Ectodermal cell (in vitro differentiated cells): ENCODE data around the gene TMEM30A.

ENCODE experiments used
- H3K27ac ChIP-seq: 2 replicates; pipeline ENCODE4 v1.7.0; 2013; ENCODE audit warnings: mild to moderate bottlenecking, low read depth, low read length; ENCODE audit not compliant: insufficient read depth, poor library complexity, severe bottlenecking
- H3K27me3 ChIP-seq: 2 replicates; pipeline ENCODE4 v1.7.0; 2013; ENCODE audit warnings: mild to moderate bottlenecking, low read length; ENCODE audit not compliant: insufficient read depth, control insufficient read depth, poor library complexity, severe bottlenecking
- H3K36me3 ChIP-seq: one replicate; pipeline ENCODE4 v1.7.0; 2013; ENCODE audit warnings: low read length; ENCODE audit not compliant: control insufficient read depth, insufficient read depth
- H3K4me1 ChIP-seq: one replicate; pipeline ENCODE4 v1.7.0; 2013; ENCODE audit warnings: low read length; ENCODE audit not compliant: control insufficient read depth, insufficient read depth
- H3K4me3 ChIP-seq: 2 replicates; pipeline ENCODE4 v1.7.0; 2013; ENCODE audit warnings: low read depth, low read length, control low read depth; ENCODE audit not compliant: insufficient read depth
- H3K9me3 ChIP-seq: 2 replicates; pipeline ENCODE4 v1.7.0; 2013; ENCODE audit warnings: mild to moderate bottlenecking, low read length, moderate library complexity; ENCODE audit not compliant: control insufficient read depth
- WGBS, 2 experiments: methylation state at CpG; one replicate each; pipeline ENCODE4 v1.1.7; 2013; ENCODE audit warnings: missing lambda C conversion rate in 2 of 2; 5-methylcytosine and 5-hydroxymethylcytosine counted together

Gene TMEM30A

GRCh38 chr6:75267461-75267860 lies 17.1 kb downstream of the TMEM30A start:
- no peak overlapping the region for H3K27ac ChIP-seq
- H3K36me3 ChIP-seq: peaks cover 2% of the 10 kb centered on the region
- no peaks in the 10 kb centered on the region for H3K9me3 ChIP-seq
- H3K4me1 ChIP-seq: no peaks in the 10 kb centered on the region
- H3K4me3 ChIP-seq: no peak overlapping the region
- 73 to 79% methylated on average over 4 of the region's 4 CpGs for WGBS, 2 experiments
- H3K27me3 ChIP-seq: no peaks in the 10 kb centered on the region

GRCh38 chr6:75266716-75267291 lies 17.8 kb downstream of the TMEM30A start:
- Histone ChIP-seq H3K27me3 (no peaks in the 10 kb centered on the region), H3K4me3 (no peak overlapping the region), H3K9me3 (no peaks in the 10 kb centered on the region), H3K4me1 (no peaks in the 10 kb centered on the region), H3K36me3 (no peaks in the 10 kb centered on the region), H3K27ac (no peak overlapping the region)
- 64% methylated on average over 1 to 2 of the region's 2 CpGs for WGBS, 2 experiments

GRCh38 chr6:75263401-75263750 lies 21.2 kb downstream of the TMEM30A start:
- no peak overlapping the region for H3K27ac ChIP-seq
- H3K9me3 ChIP-seq: no peaks in the 10 kb centered on the region
- H3K4me3 ChIP-seq: no peak overlapping the region
- H3K27me3 ChIP-seq: no peaks in the 10 kb centered on the region
- H3K4me1 ChIP-seq: no peaks in the 10 kb centered on the region
- H3K36me3 ChIP-seq: peaks cover 5% of the 10 kb centered on the region

- no peaks in the 10 kb centered on the region for H3K4me1 ChIP-seq
- H3K27ac ChIP-seq: no peak overlapping the region
- H3K4me3 ChIP-seq: no peak overlapping the region
- WGBS, 2 experiments: 96 to 98% methylated on average over 4 of the region's 4 CpGs
- H3K27me3 ChIP-seq: no peaks in the 10 kb centered on the region
- H3K36me3 ChIP-seq: peaks cover 5% of the 10 kb centered on the region
- H3K9me3 ChIP-seq: no peaks in the 10 kb centered on the region
These were observed 21.7 kb downstream of the TMEM30A start for GRCh38 chr6:75262716-75263400.

GRCh38 chr6:75261299-75261698 lies 23.3 kb downstream of the TMEM30A start:
- no peaks in the 10 kb centered on the region for H3K9me3 ChIP-seq
- no peak overlapping the region for H3K4me3 ChIP-seq
- H3K27ac ChIP-seq: no peak overlapping the region
- peaks cover 5% of the 10 kb centered on the region for H3K36me3 ChIP-seq
- no peaks in the 10 kb centered on the region for H3K27me3 ChIP-seq
- WGBS, 2 experiments: 90 to 96% methylated on average over 1 of the region's 1 CpG
- no peaks in the 10 kb centered on the region for H3K4me1 ChIP-seq

GRCh38 chr6:75257343-75258087 lies 27.1 kb downstream of the TMEM30A start:
- Histone ChIP-seq H3K27ac (no peak overlapping the region), H3K4me1 (no peaks in the 10 kb centered on the region), H3K27me3 (no peaks in the 10 kb centered on the region), H3K4me3 (no peak overlapping the region), H3K9me3 (no peaks in the 10 kb centered on the region), H3K36me3 (peaks cover 5% of the 10 kb centered on the region)
- 100% methylated on average over 1 of the region's 1 CpG for WGBS, 2 experiments

GRCh38 chr6:75250552-75250951 lies 34.0 kb downstream of the TMEM30A start:
- H3K4me3 ChIP-seq: no peak overlapping the region
- H3K4me1 ChIP-seq: no peaks in the 10 kb centered on the region
- H3K36me3 ChIP-seq: no peaks in the 10 kb centered on the region
- WGBS, 2 experiments: 92 to 93% methylated on average over 2 of the region's 2 CpGs
- no peak overlapping the region for H3K27ac ChIP-seq
- H3K9me3 ChIP-seq: no peaks in the 10 kb centered on the region
- H3K27me3 ChIP-seq: peaks cover 5% of the 10 kb centered on the region

GRCh38 chr6:75249837-75250236 lies 34.8 kb downstream of the TMEM30A start:
- peaks cover 5% of the 10 kb centered on the region for H3K27me3 ChIP-seq
- no peak overlapping the region for H3K4me3 ChIP-seq
- H3K27ac ChIP-seq: no peak overlapping the region
- no peaks in the 10 kb centered on the region for H3K36me3 ChIP-seq
- no peaks in the 10 kb centered on the region for H3K4me1 ChIP-seq
- H3K9me3 ChIP-seq: no peaks in the 10 kb centered on the region

GRCh38 chr6:75246386-75246785 lies 38.2 kb downstream of the TMEM30A start:
- Histone ChIP-seq H3K4me1 (no peaks in the 10 kb centered on the region), H3K27ac (no peak overlapping the region), H3K36me3 (no peaks in the 10 kb centered on the region), H3K9me3 (no peaks in the 10 kb centered on the region), H3K27me3 (peaks cover 5% of the 10 kb centered on the region), H3K4me3 (no peak overlapping the region)
- WGBS, 2 experiments: 87 to 90% methylated on average over 2 of the region's 2 CpGs

- Histone ChIP-seq H3K4me1 (no peaks in the 10 kb centered on the region), H3K9me3 (no peaks in the 10 kb centered on the region), H3K4me3 (peak overlapping the region; percentile 99), H3K27me3 (peaks cover 5% of the 10 kb centered on the region), H3K36me3 (peaks cover 10% of the 10 kb centered on the region), H3K27ac (no peak overlapping the region)
- WGBS, 2 experiments: 60 to 65% methylated on average over 15 of the region's 15 CpGs
These were observed 40.5 kb downstream of the TMEM30A start for GRCh38 chr6:75244063-75244584.
